Activated T-helper 2 cell treated with anti-CD3 and anti-CD28 coated beads, Interferon-gamma antibody, Interleukin-2, Interleukin-4, amounts not matched to agents 10 μg/mL and 5 μg/mL and 100 μg/mL, durations not matched to agents 14 hours and 24 hours and 36 hours (primary cell): Measurements from ENCODE around the gene CAGE1. TPM values are rescaled to one million over a fixed set of nuclear protein-coding genes. Genes with fewer than 3 reads are reported as not detected.

Experiments
- DNase-seq: peaks from one replicate; pipeline ENCODE4 v3.0.0; 2021; ENCODE audit warnings: low spot score
- H3K27ac Mint-ChIP-seq: one replicate; pipeline ENCODE4 v1.8.0; 2021; ENCODE audit warnings: mixed read lengths
- H3K27me3 Mint-ChIP-seq: one replicate; pipeline ENCODE4 v1.8.0; 2021; ENCODE audit warnings: low read depth, mixed read lengths
- H3K36me3 Mint-ChIP-seq: one replicate; pipeline ENCODE4 v1.8.0; 2021; ENCODE audit warnings: low read depth, mixed read lengths
- H3K4me1 Mint-ChIP-seq: one replicate; pipeline ENCODE4 v1.8.0; 2021; ENCODE audit warnings: low read depth, mixed read lengths
- H3K4me3 Mint-ChIP-seq: one replicate; pipeline ENCODE4 v1.8.0; 2021; ENCODE audit warnings: low read depth, mild to moderate bottlenecking, moderate library complexity, mixed read lengths
- H3K9me3 Mint-ChIP-seq: one replicate; pipeline ENCODE4 v1.8.0; 2021; ENCODE audit warnings: mixed read lengths
- intact Hi-C: fragments of 100-400 bp; cut with micrococcal nuclease; formaldehyde crosslinking; loops from one replicate; pipeline ENCODE4 v1.15.1; 2023
- total RNA-seq: library from RNA; stranded (reverse); gene quantifications from 2 replicates; pipeline ENCODE4 v1.2.3, GENCODE V29; 2022

The CAGE1 gene
- total RNA-seq, 1 donor from 2014 or later, result 0.16 TPM

- H3K27me3 Mint-ChIP-seq, result no peaks in the 10 kb centered on the region
- intact Hi-C loops, result loop anchor here (10.0 kb wide), 1 partner anchor 191 kb away; no protein-coding TSS in a partner anchor
- H3K9me3 Mint-ChIP-seq, result no peaks in the 10 kb centered on the region
- DNase-seq, result no peak
- H3K4me3 Mint-ChIP-seq, result no peak overlapping the region
- no peaks in the 10 kb centered on the region for H3K4me1 Mint-ChIP-seq
- H3K27ac Mint-ChIP-seq, result no peak overlapping the region
- peaks cover 6% of the 10 kb centered on the region for H3K36me3 Mint-ChIP-seq
These were observed 34.5 kb upstream of the CAGE1 start for GRCh38 chr6:7424058-7424457.

- DNase-seq, result no peak
- H3K4me1 Mint-ChIP-seq, result peaks cover 7% of the 10 kb centered on the region
- H3K27me3 Mint-ChIP-seq, result no peaks in the 10 kb centered on the region
- intact Hi-C loops, result loop anchor here (10.0 kb wide), 1 partner anchor 194 kb away; no protein-coding TSS in a partner anchor
- H3K9me3 Mint-ChIP-seq, result no peaks in the 10 kb centered on the region
- no peak overlapping the region for H3K4me3 Mint-ChIP-seq
- H3K27ac Mint-ChIP-seq, result no peak overlapping the region
- peaks cover 23% of the 10 kb centered on the region for H3K36me3 Mint-ChIP-seq
These were observed 31.5 kb upstream of the CAGE1 start for GRCh38 chr6:7421066-7421465.

- intact Hi-C loops, result no loop called here
- no peaks in the 10 kb centered on the region for H3K9me3 Mint-ChIP-seq
- peaks cover 41% of the 10 kb centered on the region for H3K36me3 Mint-ChIP-seq
- H3K27me3 Mint-ChIP-seq, result no peaks in the 10 kb centered on the region
- no peak overlapping the region for H3K27ac Mint-ChIP-seq
- DNase-seq, result no peak
- peaks cover 7% of the 10 kb centered on the region for H3K4me1 Mint-ChIP-seq
- no peak overlapping the region for H3K4me3 Mint-ChIP-seq
These were observed 29.5 kb upstream of the CAGE1 start for GRCh38 chr6:7419065-7419464.

GRCh38 chr6:7418238-7418905, 28.8 kb upstream of the CAGE1 start:
- H3K27ac Mint-ChIP-seq, result no peak overlapping the region
- no peak for DNase-seq
- H3K36me3 Mint-ChIP-seq, result peaks cover 45% of the 10 kb centered on the region
- H3K27me3 Mint-ChIP-seq, result no peaks in the 10 kb centered on the region
- no peak overlapping the region for H3K4me3 Mint-ChIP-seq
- H3K9me3 Mint-ChIP-seq, result no peaks in the 10 kb centered on the region
- peaks cover 7% of the 10 kb centered on the region for H3K4me1 Mint-ChIP-seq
- intact Hi-C loops, result no loop called here

GRCh38 chr6:7417684-7418083, 28.1 kb upstream of the CAGE1 start:
- H3K27me3 Mint-ChIP-seq, result no peaks in the 10 kb centered on the region
- no peak overlapping the region for H3K27ac Mint-ChIP-seq
- no peaks in the 10 kb centered on the region for H3K9me3 Mint-ChIP-seq
- intact Hi-C loops, result no loop called here
- H3K36me3 Mint-ChIP-seq, result peaks cover 52% of the 10 kb centered on the region
- peaks cover 7% of the 10 kb centered on the region for H3K4me1 Mint-ChIP-seq
- H3K4me3 Mint-ChIP-seq, result no peak overlapping the region
- no peak for DNase-seq

GRCh38 chr6:7414811-7415210, 25.3 kb upstream of the CAGE1 start:
- no peak for DNase-seq
- intact Hi-C loops, result no loop called here
- H3K27me3 Mint-ChIP-seq, result no peaks in the 10 kb centered on the region
- no peaks in the 10 kb centered on the region for H3K9me3 Mint-ChIP-seq
- peaks cover 71% of the 10 kb centered on the region for H3K36me3 Mint-ChIP-seq
- H3K4me3 Mint-ChIP-seq, result no peak overlapping the region
- H3K27ac Mint-ChIP-seq, result no peak overlapping the region
- peaks cover 7% of the 10 kb centered on the region for H3K4me1 Mint-ChIP-seq

GRCh38 chr6:7413151-7413823, 23.7 kb upstream of the CAGE1 start:
- H3K27ac Mint-ChIP-seq, result no peak overlapping the region

GRCh38 chr6:7411328-7411727, 21.8 kb upstream of the CAGE1 start:
- no peak overlapping the region for H3K4me3 Mint-ChIP-seq
- no peak overlapping the region for H3K27ac Mint-ChIP-seq
- H3K4me1 Mint-ChIP-seq, result no peaks in the 10 kb centered on the region
- H3K9me3 Mint-ChIP-seq, result no peaks in the 10 kb centered on the region
- intact Hi-C loops, result no loop called here
- H3K36me3 Mint-ChIP-seq, result peaks cover 69% of the 10 kb centered on the region
- DNase-seq, result no peak
- no peaks in the 10 kb centered on the region for H3K27me3 Mint-ChIP-seq

More at GRCh38 chr6:7413151-7413823, 23.7 kb upstream of the CAGE1 start:
- Mint-ChIP-seq H3K4me3 (no peak overlapping the region), H3K4me1 (peaks cover 4% of the 10 kb centered on the region), H3K36me3 (peaks cover 67% of the 10 kb centered on the region), H3K27me3 (no peaks in the 10 kb centered on the region), H3K9me3 (no peaks in the 10 kb centered on the region)
- intact Hi-C loops, result no loop called here
- DNase-seq, result no peak

- Mint-ChIP-seq H3K27me3 (no peaks in the 10 kb centered on the region), H3K4me3 (no peak overlapping the region), H3K9me3 (no peaks in the 10 kb centered on the region), H3K4me1 (no peaks in the 10 kb centered on the region), H3K36me3 (peaks cover 72% of the 10 kb centered on the region), H3K27ac (no peak overlapping the region)
- intact Hi-C loops, result no loop called here
- no peak for DNase-seq
These were observed 21.3 kb upstream of the CAGE1 start for GRCh38 chr6:7410851-7411250.

GRCh38 chr6:7409740-7410139, 20.2 kb upstream of the CAGE1 start:
- no peak for DNase-seq
- Mint-ChIP-seq H3K27ac (no peak overlapping the region), H3K27me3 (no peaks in the 10 kb centered on the region), H3K4me1 (no peaks in the 10 kb centered on the region), H3K9me3 (no peaks in the 10 kb centered on the region), H3K36me3 (peaks cover 72% of the 10 kb centered on the region), H3K4me3 (no peak overlapping the region)
- intact Hi-C loops, result no loop called here

GRCh38 chr6:7406743-7407142, 17.2 kb upstream of the CAGE1 start:
- intact Hi-C loops, result no loop called here
- Mint-ChIP-seq H3K27me3 (no peaks in the 10 kb centered on the region), H3K36me3 (peaks cover 81% of the 10 kb centered on the region), H3K27ac (no peak overlapping the region), H3K4me3 (no peak overlapping the region), H3K4me1 (no peaks in the 10 kb centered on the region), H3K9me3 (no peaks in the 10 kb centered on the region)
- no peak for DNase-seq

GRCh38 chr6:7404546-7404945, 15.0 kb upstream of the CAGE1 start:
- Mint-ChIP-seq H3K27ac (no peak overlapping the region), H3K36me3 (peaks cover 81% of the 10 kb centered on the region), H3K27me3 (no peaks in the 10 kb centered on the region), H3K4me1 (no peaks in the 10 kb centered on the region), H3K4me3 (no peak overlapping the region), H3K9me3 (no peaks in the 10 kb centered on the region)
- intact Hi-C loops, result no loop called here
- no peak for DNase-seq

- intact Hi-C loops, result no loop called here
- no peak for DNase-seq
- Mint-ChIP-seq H3K27me3 (no peaks in the 10 kb centered on the region), H3K27ac (no peak overlapping the region), H3K9me3 (no peaks in the 10 kb centered on the region), H3K4me1 (no peaks in the 10 kb centered on the region), H3K4me3 (no peak overlapping the region), H3K36me3 (peaks cover 86% of the 10 kb centered on the region)
These were observed 13.2 kb upstream of the CAGE1 start for GRCh38 chr6:7402716-7403115.
